Fibroblast of lung (primary cell): Measurements from ENCODE around the gene APBA2. TPM values are rescaled to one million over a fixed set of nuclear protein-coding genes. Genes with fewer than 3 reads are reported as not detected.

Experiments used
- DNase-seq, 2 donors: peaks; one replicate each; pipeline versions ENCODE4 v3.0.0 to v3.0.0-alpha.2; 2010; ENCODE audit warnings: low read depth in 2 of 2
- H2AFZ ChIP-seq: 2 replicates; pipeline ENCODE4 v1.5.1; 2012; ENCODE audit warnings: low read length, control low read depth, inconsistent platforms
- H3K27ac ChIP-seq: 2 replicates; pipeline ENCODE4 v1.5.1; 2011; ENCODE audit warnings: low read length, control low read depth; ENCODE audit not compliant: insufficient read depth
- H3K27me3 ChIP-seq: 2 replicates; pipeline ENCODE4 v1.5.1; 2011; ENCODE audit warnings: mild to moderate bottlenecking, low read length; ENCODE audit not compliant: control insufficient read depth, insufficient read depth
- H3K36me3 ChIP-seq: 2 replicates; pipeline ENCODE4 v1.5.1; 2011; ENCODE audit warnings: low read length; ENCODE audit not compliant: control insufficient read depth, insufficient read depth
- H3K4me1 ChIP-seq: 2 replicates; pipeline ENCODE4 v1.5.1; 2011; ENCODE audit warnings: low read length; ENCODE audit not compliant: control insufficient read depth, insufficient read depth; ENCODE audit errors: extremely low read depth
- H3K4me2 ChIP-seq: 2 replicates; pipeline ENCODE4 v1.5.1; 2011; ENCODE audit warnings: low read length, control low read depth; ENCODE audit not compliant: insufficient read depth; ENCODE audit errors: extremely low read depth
- H3K4me3 ChIP-seq, 4 experiments: fragments of 200-600 bp in 1 of 4; sonication (generic) in 1 of 4; replicated peaks in 1 of 4; 2 replicates each; pipeline ENCODE4 v1.5.1; 2011 to 2016; ENCODE audit warnings: low read length in 4 of 4, low read depth in 3 of 4, mild to moderate bottlenecking in 3 of 4, control low read depth in 2 of 4, inconsistent platforms in 1 of 4, mixed read lengths in 1 of 4; ENCODE audit not compliant: insufficient read depth in 1 of 4; ENCODE audit errors: control extremely low read depth in 1 of 4
- H3K79me2 ChIP-seq: 2 replicates; pipeline ENCODE4 v1.5.1; 2012; ENCODE audit warnings: mild to moderate bottlenecking, low read length, inconsistent platforms; ENCODE audit not compliant: control insufficient read depth, insufficient read depth
- H3K9ac ChIP-seq: 2 replicates; pipeline ENCODE4 v1.5.1; 2011; ENCODE audit warnings: mild to moderate bottlenecking, low read length, control low read depth; ENCODE audit not compliant: insufficient read depth
- H3K9me3 ChIP-seq: 2 replicates; pipeline ENCODE4 v1.5.1; 2012; ENCODE audit warnings: low read depth, low read length; ENCODE audit not compliant: control insufficient read depth, insufficient read depth
- H4K20me1 ChIP-seq: 2 replicates; pipeline ENCODE4 v1.5.1; 2011; ENCODE audit warnings: low read length; ENCODE audit not compliant: control insufficient read depth, insufficient read depth; ENCODE audit errors: extremely low read depth
- CTCF ChIP-seq, 2 donors: IDR thresholded peaks in 1 of 2; conservative IDR thresholded peaks in 1 of 2; 1 replicate in 1 of 2; 2 replicates in 1 of 2; pipeline ENCODE4 v1.5.1; 2011 to 2012; ENCODE audit warnings: low read length in 2 of 2, control low read depth in 1 of 2, inconsistent platforms in 1 of 2, low read depth in 1 of 2, mild to moderate bottlenecking in 1 of 2
- EZH2 ChIP-seq: IDR thresholded peaks from 2 replicates; pipeline ENCODE4 v1.5.1; 2012; ENCODE audit warnings: low read length, control low read depth, mild to moderate bottlenecking; ENCODE audit errors: missing control alignments
- polyA plus RNA-seq, 2 donors: library from polyadenylated mRNA; depleted of rRNA in 1 of 2; stranded (reverse) in 1 of 2; unstranded in 1 of 2; fragments of >200 nt; gene quantifications; 2 replicates each; pipeline ENCODE4 v1.2.1, GENCODE V29; 2011 to 2012; ENCODE audit warnings: missing spikeins in 1 of 2
- total RNA-seq: library from RNA; depleted of rRNA; stranded (reverse); fragments of >200 nt; gene quantifications from 2 replicates; pipeline ENCODE4 v1.2.1, GENCODE V29; 2014

Gene APBA2
- total and polyA plus RNA-seq, 2 donors (not counting 1 experiment from before 2014, with no cell fraction given): 9.5 to 20.3 TPM

GRCh38 chr15:28943146-28943545, 57.4 kb downstream of the APBA2 start:
- no peak overlapping the region for H3K27ac ChIP-seq
- H3K79me2 ChIP-seq: no peaks in the 10 kb centered on the region
- H4K20me1 ChIP-seq: no peaks in the 10 kb centered on the region
- H3K4me3 ChIP-seq: no peak overlapping the region
- no peak for DNase-seq
- no peaks in the 10 kb centered on the region for H3K36me3 ChIP-seq
- H3K9ac ChIP-seq: no peak overlapping the region
- no peaks in the 10 kb centered on the region for H3K9me3 ChIP-seq
- no peak overlapping the region for H2AFZ ChIP-seq
- H3K27me3 ChIP-seq: no peaks in the 10 kb centered on the region
- no peaks in the 10 kb centered on the region for H3K4me1 ChIP-seq
- TF ChIP-seq CTCF (conservative IDR thresholded peaks at IDR 0.05 in 1 of 2, IDR thresholded peaks at IDR 0.05 in 1 of 2; ENCODE audit: low read depth in 1 of 2, low read length in 2 of 2): no peak
- no peak for TF ChIP-seq EZH2
- H3K4me2 ChIP-seq: no peak overlapping the region

- H3K4me2 ChIP-seq: no peak overlapping the region
- no peaks in the 10 kb centered on the region for H3K4me1 ChIP-seq
- no peak for DNase-seq
- H3K9ac ChIP-seq: no peak overlapping the region
- H2AFZ ChIP-seq: no peak overlapping the region
- H3K9me3 ChIP-seq: no peaks in the 10 kb centered on the region
- no peak overlapping the region for H3K4me3 ChIP-seq
- H3K79me2 ChIP-seq: no peaks in the 10 kb centered on the region
- H3K36me3 ChIP-seq: no peaks in the 10 kb centered on the region
- H3K27ac ChIP-seq: no peak overlapping the region
- H4K20me1 ChIP-seq: no peaks in the 10 kb centered on the region
- TF ChIP-seq EZH2: no peak
- TF ChIP-seq CTCF (conservative IDR thresholded peaks at IDR 0.05 in 1 of 2, IDR thresholded peaks at IDR 0.05 in 1 of 2; ENCODE audit: low read depth in 1 of 2, low read length in 2 of 2): no peak
- H3K27me3 ChIP-seq: no peaks in the 10 kb centered on the region
These were observed 57.9 kb downstream of the APBA2 start for GRCh38 chr15:28943611-28944230.

GRCh38 chr15:28944286-28944685, 58.5 kb downstream of the APBA2 start:
- Histone ChIP-seq H3K27me3 (no peaks in the 10 kb centered on the region), H3K4me1 (no peaks in the 10 kb centered on the region), H3K9ac (no peak overlapping the region), H3K36me3 (no peaks in the 10 kb centered on the region), H3K4me2 (no peak overlapping the region), H3K9me3 (no peaks in the 10 kb centered on the region), H3K27ac (no peak overlapping the region), H2AFZ (no peak overlapping the region), H4K20me1 (no peaks in the 10 kb centered on the region), H3K4me3 (no peak overlapping the region), H3K79me2 (no peaks in the 10 kb centered on the region)
- DNase-seq: no peak
- TF ChIP-seq EZH2 (no peak), CTCF (conservative IDR thresholded peaks at IDR 0.05 in 1 of 2, IDR thresholded peaks at IDR 0.05 in 1 of 2; ENCODE audit: low read depth in 1 of 2, low read length in 2 of 2) (no peak)
